ENCODE results near the gene NR2E3. TPM values are rescaled to one million over a fixed set of nuclear protein-coding genes. Genes with fewer than 3 reads are reported as not detected.

NR2E3 gene
- total RNA-seq (2014; rRNA removed; shearing (Covaris generic); ENCODE audit: low replicate concordance), result 0.43 TPM in 1 of 2 replicates, not detected in the other

- DNase-seq, result no peak
- no peaks in the 10 kb centered on the region for H3K9me3 ChIP-seq
- no peaks in the 10 kb centered on the region for H3K36me3 ChIP-seq
- no peaks in the 10 kb centered on the region for H3K27me3 ChIP-seq
- H3K4me3 ChIP-seq, result no peak within 1 kb of the TSS
These were observed at the start of gene NR2E3 for GRCh38 chr15:71810256-71811035. NR2E3 (plus strand) TSS chr15:71810554; CDS start chr15:71810744, 190 bp downstream.

- Histone ChIP-seq H3K9me3 (peaks cover 23% of the 10 kb centered on the region), H3K4me3 (no peak overlapping the region)
These were observed 49.5 kb upstream of the NR2E3 start for GRCh38 chr15:71760852-71761251.

GRCh38 chr15:71761649-71762048 lies 48.7 kb upstream of the NR2E3 start:
- no peak overlapping the region for H3K4me3 ChIP-seq
- H3K9me3 ChIP-seq, result peaks cover 23% of the 10 kb centered on the region
- peak; percentile 91 for DNase-seq
- H3K36me3 ChIP-seq, result peaks cover 23% of the 10 kb centered on the region
- no peaks in the 10 kb centered on the region for H3K27me3 ChIP-seq

More at GRCh38 chr15:71760852-71761251, 49.5 kb upstream of the NR2E3 start:
- no peaks in the 10 kb centered on the region for H3K27me3 ChIP-seq
- DNase-seq, result no peak
- peaks cover 23% of the 10 kb centered on the region for H3K36me3 ChIP-seq

GRCh38 chr15:71768184-71768583 lies 42.2 kb upstream of the NR2E3 start:
- no peak for DNase-seq
- no peaks in the 10 kb centered on the region for H3K27me3 ChIP-seq
- no peaks in the 10 kb centered on the region; the same call in 1 of the 2 replicates for H3K9me3 ChIP-seq
- no peak overlapping the region for H3K4me3 ChIP-seq
- H3K36me3 ChIP-seq, result no peaks in the 10 kb centered on the region; the same call in 1 of the 2 replicates

GRCh38 chr15:71773206-71773859 lies 37.0 kb upstream of the NR2E3 start:
- no peaks in the 10 kb centered on the region for H3K36me3 ChIP-seq
- no peaks in the 10 kb centered on the region for H3K27me3 ChIP-seq
- no peaks in the 10 kb centered on the region; the same call in 1 of the 2 replicates for H3K9me3 ChIP-seq
- DNase-seq, result no peak
- H3K4me3 ChIP-seq, result no peak overlapping the region

- H3K9me3 ChIP-seq, result no peaks in the 10 kb centered on the region; the same call in 1 of the 2 replicates
- H3K36me3 ChIP-seq, result no peaks in the 10 kb centered on the region; the same call in 1 of the 2 replicates
- no peak for DNase-seq
- no peaks in the 10 kb centered on the region for H3K27me3 ChIP-seq
- no peak overlapping the region for H3K4me3 ChIP-seq
These were observed 34.5 kb upstream of the NR2E3 start for GRCh38 chr15:71775856-71776255.

GRCh38 chr15:71776304-71776703 lies 34.0 kb upstream of the NR2E3 start:
- Histone ChIP-seq H3K27me3 (no peaks in the 10 kb centered on the region), H3K4me3 (no peak overlapping the region), H3K36me3 (no peaks in the 10 kb centered on the region; the same call in 1 of the 2 replicates), H3K9me3 (no peaks in the 10 kb centered on the region; the same call in 1 of the 2 replicates)
- no peak for DNase-seq

- Histone ChIP-seq H3K27me3 (no peaks in the 10 kb centered on the region), H3K9me3 (no peaks in the 10 kb centered on the region; the same call in 1 of the 2 replicates), H3K36me3 (no peaks in the 10 kb centered on the region; the same call in 1 of the 2 replicates), H3K4me3 (no peak overlapping the region)
- DNase-seq, result no peak
These were observed 33.0 kb upstream of the NR2E3 start for GRCh38 chr15:71777216-71777943.

GRCh38 chr15:71779073-71779797 lies 31.1 kb upstream of the NR2E3 start:
- no peak for DNase-seq
- no peaks in the 10 kb centered on the region for H3K9me3 ChIP-seq
- H3K4me3 ChIP-seq, result no peak overlapping the region
- H3K36me3 ChIP-seq, result no peaks in the 10 kb centered on the region; the same call in 1 of the 2 replicates
- H3K27me3 ChIP-seq, result no peaks in the 10 kb centered on the region

GRCh38 chr15:71780115-71780976 lies 30.0 kb upstream of the NR2E3 start:
- DNase-seq, result no peak

GRCh38 chr15:71781179-71781964 lies 29.0 kb upstream of the NR2E3 start:
- Histone ChIP-seq H3K9me3 (no peaks in the 10 kb centered on the region), H3K27me3 (no peaks in the 10 kb centered on the region), H3K4me3 (no peak overlapping the region), H3K36me3 (no peaks in the 10 kb centered on the region; the same call in 1 of the 2 replicates)
- no peak for DNase-seq

More at GRCh38 chr15:71780115-71780976, 30.0 kb upstream of the NR2E3 start:
- H3K27me3 ChIP-seq, result no peaks in the 10 kb centered on the region
- H3K36me3 ChIP-seq, result no peaks in the 10 kb centered on the region; the same call in 1 of the 2 replicates
- no peaks in the 10 kb centered on the region for H3K9me3 ChIP-seq
- no peak overlapping the region for H3K4me3 ChIP-seq

- no peak overlapping the region for H3K4me3 ChIP-seq
- no peaks in the 10 kb centered on the region for H3K27me3 ChIP-seq
- no peak for DNase-seq
- no peaks in the 10 kb centered on the region; the same call in 1 of the 2 replicates for H3K36me3 ChIP-seq
- no peaks in the 10 kb centered on the region for H3K9me3 ChIP-seq
These were observed 28.4 kb upstream of the NR2E3 start for GRCh38 chr15:71781965-71782265.

GRCh38 chr15:71782422-71783165 lies 27.8 kb upstream of the NR2E3 start:
- Histone ChIP-seq H3K27me3 (no peaks in the 10 kb centered on the region), H3K9me3 (no peaks in the 10 kb centered on the region), H3K4me3 (no peak overlapping the region), H3K36me3 (no peaks in the 10 kb centered on the region; the same call in 1 of the 2 replicates)
- no peak for DNase-seq

- H3K9me3 ChIP-seq, result no peaks in the 10 kb centered on the region
- no peak for DNase-seq
- H3K27me3 ChIP-seq, result no peaks in the 10 kb centered on the region
- H3K4me3 ChIP-seq, result no peak overlapping the region
- H3K36me3 ChIP-seq, result no peaks in the 10 kb centered on the region
These were observed 25.6 kb upstream of the NR2E3 start for GRCh38 chr15:71784719-71785118.
